Coronary artery (tissue), 2 donors: Measurements from ENCODE around the gene RHBDL3.
"Not testable (repeated sequence)": the region's sequence is repeated elsewhere in the genome, so short reads cannot be mapped to it uniquely, and the experiment has no call there.

Source experiments
- DNase-seq: peaks from one replicate; pipeline ENCODE4 v3.0.0-alpha.2; 2017; ENCODE audit warnings: low spot score
- H3K27ac ChIP-seq, 2 donors: fragments of 200-600 bp; sonication (generic); one replicate each; pipeline ENCODE4 v1.5.1; 2016 to 2019
- H3K4me3 ChIP-seq: fragments of 200-600 bp; sonication (generic); 2 replicates; pipeline ENCODE4 v1.5.1; 2016; ENCODE audit warnings: mild to moderate bottlenecking, moderate library complexity
- TF ChIP-seq, protein P1 (sequence below): fragments of 200-600 bp; sonication (generic); IDR thresholded peaks from one replicate; pipeline ENCODE4 v1.5.1; 2019; ENCODE audit warnings: antibody characterized with exemption

The RHBDL3 gene

GRCh38 chr17:32259586-32259985, 6.0 kb upstream of the RHBDL3 start:
- DNase-seq = no peak
- TF ChIP-seq, protein P1, sequence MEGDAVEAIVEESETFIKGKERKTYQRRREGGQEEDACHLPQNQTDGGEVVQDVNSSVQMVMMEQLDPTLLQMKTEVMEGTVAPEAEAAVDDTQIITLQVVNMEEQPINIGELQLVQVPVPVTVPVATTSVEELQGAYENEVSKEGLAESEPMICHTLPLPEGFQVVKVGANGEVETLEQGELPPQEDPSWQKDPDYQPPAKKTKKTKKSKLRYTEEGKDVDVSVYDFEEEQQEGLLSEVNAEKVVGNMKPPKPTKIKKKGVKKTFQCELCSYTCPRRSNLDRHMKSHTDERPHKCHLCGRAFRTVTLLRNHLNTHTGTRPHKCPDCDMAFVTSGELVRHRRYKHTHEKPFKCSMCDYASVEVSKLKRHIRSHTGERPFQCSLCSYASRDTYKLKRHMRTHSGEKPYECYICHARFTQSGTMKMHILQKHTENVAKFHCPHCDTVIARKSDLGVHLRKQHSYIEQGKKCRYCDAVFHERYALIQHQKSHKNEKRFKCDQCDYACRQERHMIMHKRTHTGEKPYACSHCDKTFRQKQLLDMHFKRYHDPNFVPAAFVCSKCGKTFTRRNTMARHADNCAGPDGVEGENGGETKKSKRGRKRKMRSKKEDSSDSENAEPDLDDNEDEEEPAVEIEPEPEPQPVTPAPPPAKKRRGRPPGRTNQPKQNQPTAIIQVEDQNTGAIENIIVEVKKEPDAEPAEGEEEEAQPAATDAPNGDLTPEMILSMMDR = no peak
- Histone ChIP-seq H3K27ac (no peak overlapping the region), H3K4me3 (no peak overlapping the region)

DNA sequence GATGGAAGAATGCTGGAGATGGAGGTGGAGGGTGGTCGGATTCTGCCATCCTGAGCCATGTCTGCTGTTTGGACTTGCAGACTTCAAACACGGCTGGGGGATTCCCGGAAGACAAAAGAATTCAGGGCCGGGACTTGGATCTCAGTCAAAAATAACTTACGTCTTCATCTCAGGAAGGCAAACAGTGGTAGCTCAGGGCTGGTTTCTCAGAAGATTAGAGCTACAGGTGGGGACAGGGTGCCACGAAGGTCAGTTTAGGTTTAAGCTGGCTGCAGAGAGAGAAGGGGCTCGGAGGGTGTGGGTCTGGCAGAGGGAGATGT, 4.3 kb upstream of the RHBDL3 start:
- H3K4me3 ChIP-seq = no peak overlapping the region
- H3K27ac ChIP-seq = no peak overlapping the region
- DNase-seq = no peak
- TF ChIP-seq, protein P1 = no peak

DNA sequence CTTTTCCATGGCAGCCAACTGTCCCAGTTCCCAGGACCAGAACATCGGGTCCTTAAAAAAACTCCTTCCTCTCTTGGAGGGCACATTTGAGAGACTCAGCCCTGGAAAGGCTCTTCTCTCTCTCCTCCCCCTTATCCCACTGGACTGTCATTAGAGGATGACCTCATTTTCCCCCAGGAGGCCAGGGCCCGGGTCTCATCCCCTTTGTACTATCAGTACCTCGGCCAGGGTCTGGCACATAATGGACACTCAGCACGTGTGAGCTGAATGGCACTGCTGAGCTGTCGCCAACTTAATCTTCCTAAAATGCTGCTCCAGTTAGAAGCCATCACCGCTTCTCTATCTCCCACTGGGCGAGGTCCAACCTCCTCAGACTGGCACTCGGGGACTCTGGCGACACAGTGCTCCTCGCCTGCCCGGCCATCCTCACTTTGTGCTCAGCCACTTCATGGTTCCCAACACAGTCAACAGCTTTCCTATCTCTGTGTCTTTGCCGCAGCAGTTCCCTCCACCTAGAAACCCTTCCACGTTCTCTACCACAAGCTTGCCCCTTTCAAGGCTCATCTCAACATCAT, 3.6 kb upstream of the RHBDL3 start:
- no peak overlapping the region for H3K27ac ChIP-seq
- H3K4me3 ChIP-seq = no peak overlapping the region
- TF ChIP-seq, protein P1 = no peak
- DNase-seq = no peak

GRCh38 chr17:32263515-32263914, 2.1 kb upstream of the RHBDL3 start:
- H3K27ac ChIP-seq, H3K4me3 ChIP-seq: not testable (repeated sequence)

DNA sequence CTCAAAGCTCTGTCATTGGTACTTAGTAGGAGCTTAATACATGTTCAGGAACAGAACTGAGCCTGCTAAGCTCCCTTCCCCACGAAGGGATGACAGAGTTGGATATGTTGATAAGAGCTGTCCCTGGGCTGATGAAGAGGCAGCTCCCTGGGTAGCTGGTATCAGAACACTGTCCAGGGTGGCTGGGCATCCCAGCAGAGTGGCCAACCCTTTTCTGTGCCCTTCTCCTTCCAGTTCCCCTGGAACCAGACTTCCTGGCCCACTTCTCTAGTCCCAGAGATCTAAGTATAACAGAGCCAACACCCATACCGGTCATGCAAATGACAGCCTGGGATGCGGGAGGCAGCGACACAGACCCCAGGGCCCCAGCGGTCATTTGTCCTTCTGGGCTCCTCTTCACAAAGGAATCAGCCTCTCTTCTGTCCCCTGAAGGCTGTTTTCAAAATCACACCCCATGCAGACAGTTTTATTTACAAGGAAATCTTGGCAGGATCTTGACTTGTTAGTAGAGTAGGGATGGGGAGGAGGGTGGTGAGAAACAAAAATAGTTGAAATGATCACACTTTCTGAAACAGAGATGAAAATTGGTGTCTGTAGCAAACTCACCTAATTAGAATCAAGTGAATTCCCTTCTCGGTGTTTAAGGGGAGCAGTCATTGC, 1.4 kb upstream of the RHBDL3 start:
- DNase-seq = no peak
- TF ChIP-seq, protein P1 = no peak
- Histone ChIP-seq H3K27ac (peak overlapping the region in 1 of 2 donors; percentile 38), H3K4me3 (no peak overlapping the region)

More at GRCh38 chr17:32263515-32263914, 2.1 kb upstream of the RHBDL3 start:
- not testable (repeated sequence) for DNase-seq

DNA sequence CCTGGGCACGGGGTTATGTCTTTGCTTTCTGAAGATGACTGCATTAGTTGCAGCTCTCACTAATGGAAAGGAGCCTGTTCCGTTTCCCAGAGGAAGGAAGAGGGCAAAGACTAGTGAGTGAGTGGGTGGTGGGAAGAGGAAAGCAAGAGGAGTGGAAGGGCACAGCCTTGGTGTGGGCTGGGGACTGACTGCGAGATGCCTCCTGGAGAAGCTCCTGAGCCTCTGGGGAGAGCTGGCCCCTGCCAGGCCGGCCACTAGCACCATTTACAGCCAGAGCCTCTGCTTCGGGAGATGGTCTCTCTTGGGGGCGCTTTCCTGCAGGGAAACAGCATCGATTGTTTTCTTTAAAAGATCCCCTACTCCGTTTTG, 825 bp upstream of the RHBDL3 start:
- Histone ChIP-seq H3K4me3 (peak overlapping the region; percentile 93), H3K27ac (peak overlapping the region in 1 of 2 donors; percentile 38)
- TF ChIP-seq, protein P1 = no peak
- no peak for DNase-seq

GRCh38 chr17:32266051-32266388, 388 bp downstream of the RHBDL3 start:
- H3K27ac ChIP-seq = no peak overlapping the region
- no peak for DNase-seq

More at GRCh38 chr17:32266051-32266388, 388 bp downstream of the RHBDL3 start:
- TF ChIP-seq, protein P1 = no peak
- H3K4me3 ChIP-seq = peak overlapping the region; percentile 93
